DMS153 treated with DMSO at 0.1 percent for 48 hours (cell line): ENCODE data around the gene FAM169A.
A peak's percentile ranks its signal among the peaks of the same experiment; 100 is the strongest.
"Not testable (repeated sequence)": the region's sequence is repeated elsewhere in the genome, so short reads cannot be mapped to it uniquely, and the experiment has no call there.

Source experiments
- DNase-seq: peaks from one replicate; lab custom pipeline; 2025; ENCODE audit not compliant: unreplicated experiment; lab: John Stamatoyannopoulos, UW

FAM169A gene

DNA sequence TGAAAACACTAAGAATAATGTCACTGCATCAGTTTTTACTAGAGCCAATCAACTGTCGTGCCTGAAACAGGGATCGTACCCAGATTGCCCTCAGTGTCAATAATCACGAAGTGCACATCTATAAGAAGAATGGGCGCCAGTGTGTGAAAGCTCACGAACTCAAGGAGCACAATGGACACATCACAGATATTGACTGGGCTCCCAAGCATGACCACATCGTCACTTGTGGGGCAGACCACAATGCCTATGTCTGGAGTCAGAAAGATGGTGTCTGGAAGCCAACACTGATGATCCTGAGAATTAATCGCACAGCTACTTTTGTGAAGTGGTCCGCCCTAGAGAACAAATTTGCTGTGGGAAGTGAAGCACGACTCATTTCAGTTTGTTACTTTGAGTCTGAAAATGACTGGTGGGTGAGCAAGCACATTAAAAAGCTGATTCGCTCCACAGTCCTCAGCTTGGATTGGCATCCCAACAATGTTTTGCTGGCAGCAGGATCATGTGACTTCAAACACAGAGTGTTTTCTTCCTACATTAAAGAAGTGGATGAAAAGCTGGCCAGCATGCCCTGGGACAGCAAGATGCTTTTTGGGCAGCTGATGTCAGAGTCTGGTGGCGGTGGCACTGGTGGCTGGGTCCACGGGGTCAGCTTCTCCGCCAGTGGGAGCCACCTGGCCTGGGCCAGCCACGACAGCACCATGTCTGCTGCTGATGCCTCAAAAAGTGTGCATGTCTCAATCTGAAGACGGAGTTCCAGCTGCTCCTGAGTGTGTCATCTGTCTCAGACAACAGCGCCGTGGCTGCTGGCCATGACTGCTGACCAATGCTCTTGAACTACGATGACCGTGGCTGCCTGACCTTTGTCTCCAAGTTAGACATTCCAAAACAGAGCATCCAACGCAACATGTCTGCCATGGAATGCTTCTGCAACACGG lies 66.9 kb downstream of the FAM169A start:
- no peak for DNase-seq

DNA sequence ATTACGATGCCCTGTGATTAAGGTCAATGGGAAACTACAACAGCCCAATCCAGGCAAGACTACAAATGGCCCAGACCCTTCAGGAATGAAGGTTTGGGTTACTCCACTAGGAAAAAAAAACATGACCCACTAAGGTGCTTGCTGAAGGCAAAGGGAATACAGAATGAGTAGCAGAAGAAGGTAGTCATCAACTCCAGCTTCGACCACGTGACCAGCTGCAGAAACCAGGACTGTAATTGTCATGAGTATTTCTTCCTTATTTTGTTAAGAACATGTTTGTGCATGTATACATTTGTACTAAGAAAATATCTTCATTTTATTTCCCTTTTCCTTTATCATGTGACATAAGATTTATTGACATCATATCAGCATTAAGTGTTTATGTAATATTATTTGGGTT lies 74.5 kb downstream of the FAM169A start:
- not testable (repeated sequence) for DNase-seq

DNA sequence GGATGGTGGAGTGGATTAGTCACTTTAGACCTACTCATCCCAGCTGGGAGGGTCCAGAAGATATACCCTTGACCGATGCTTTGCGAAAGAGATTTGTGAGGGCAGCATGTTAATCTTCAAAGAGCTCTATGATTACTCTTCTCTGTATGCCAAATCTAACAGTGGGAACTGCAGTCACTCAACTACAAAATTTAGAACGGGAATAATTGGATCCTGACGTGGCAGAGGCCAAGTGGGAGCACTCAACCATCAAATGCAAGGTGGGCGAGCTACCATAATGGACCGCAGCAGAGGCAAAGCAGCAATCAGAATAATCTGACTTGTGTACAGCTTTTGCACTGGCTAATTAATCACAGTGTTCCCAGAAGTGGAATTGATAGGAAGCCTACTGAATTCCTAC lies 78.8 kb downstream of the FAM169A start:
- no peak for DNase-seq

DNA sequence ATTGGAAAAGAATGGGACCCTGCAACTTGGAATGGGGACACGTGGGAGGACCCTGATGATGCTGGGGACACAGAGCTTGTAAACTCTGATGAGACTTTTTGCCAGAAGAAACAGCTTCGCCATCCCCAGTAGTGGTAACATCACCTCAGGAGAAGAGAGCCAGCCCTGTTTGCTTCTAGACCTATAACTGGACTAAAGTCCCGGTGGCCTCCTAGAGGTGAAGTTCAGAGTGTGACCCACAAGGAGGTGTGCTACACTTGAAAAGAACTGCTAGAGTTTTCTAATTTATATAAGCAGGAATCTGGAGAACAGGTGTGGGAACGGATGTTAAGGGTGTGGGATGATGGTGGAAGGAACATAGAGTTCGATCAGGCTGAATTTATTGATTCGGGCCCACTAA lies 79.3 kb downstream of the FAM169A start:
- no peak for DNase-seq

DNA sequence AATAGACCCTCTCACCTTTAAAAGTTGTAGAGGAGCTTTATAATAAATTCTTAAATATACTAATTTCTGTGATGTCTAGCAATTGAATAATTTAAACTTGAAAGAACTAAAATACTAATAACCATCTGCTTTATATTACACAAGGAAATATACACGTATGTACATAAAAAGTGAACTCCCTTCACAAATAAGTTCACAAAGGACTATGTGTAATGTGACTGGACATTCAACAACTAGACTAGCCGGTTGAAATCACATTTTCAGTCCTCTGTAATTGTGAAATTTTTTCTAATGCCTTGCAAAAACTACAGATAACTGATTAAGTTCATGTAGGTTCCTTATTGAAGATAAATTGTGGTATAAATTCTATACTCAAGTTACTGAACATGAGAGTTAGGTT lies 87.6 kb downstream of the FAM169A start:
- no peak for DNase-seq

DNA sequence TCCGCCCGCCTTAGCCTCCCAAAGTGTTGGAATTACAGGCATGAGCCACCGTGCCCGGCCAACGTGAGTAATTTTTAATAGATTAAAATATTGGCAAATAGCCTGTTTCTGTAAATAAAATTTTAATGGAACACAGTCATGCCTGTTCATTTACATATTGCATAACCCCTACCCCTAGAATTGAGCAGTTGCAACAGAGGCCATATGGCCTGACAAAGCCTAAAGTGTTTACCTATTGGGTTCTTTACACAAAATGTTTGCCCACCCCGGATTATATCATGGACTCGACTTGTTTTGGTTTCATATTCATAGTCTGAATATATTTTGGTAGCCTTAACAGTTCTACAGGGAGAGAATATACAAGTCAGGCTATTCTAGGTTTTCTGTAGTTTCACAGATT lies 93.8 kb downstream of the FAM169A start:
- no peak for DNase-seq

DNA sequence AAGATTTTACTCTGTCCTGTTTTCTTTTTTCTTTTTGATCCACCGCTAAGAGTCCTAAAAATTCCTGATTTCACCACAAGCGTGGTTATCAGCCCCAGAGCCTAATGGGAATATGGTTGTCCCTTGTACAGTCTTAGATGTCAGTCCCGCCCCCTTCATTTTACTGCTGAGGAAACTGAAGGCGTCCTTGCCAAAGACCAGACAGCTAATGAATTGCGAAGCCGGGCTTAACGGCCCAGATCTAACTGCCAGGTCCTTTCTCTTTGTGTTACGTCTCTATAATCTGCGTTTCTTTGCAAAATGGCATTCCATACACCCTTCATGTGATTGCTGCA lies 98.6 kb downstream of the FAM169A start:
- DNase-seq: no peak

DNA sequence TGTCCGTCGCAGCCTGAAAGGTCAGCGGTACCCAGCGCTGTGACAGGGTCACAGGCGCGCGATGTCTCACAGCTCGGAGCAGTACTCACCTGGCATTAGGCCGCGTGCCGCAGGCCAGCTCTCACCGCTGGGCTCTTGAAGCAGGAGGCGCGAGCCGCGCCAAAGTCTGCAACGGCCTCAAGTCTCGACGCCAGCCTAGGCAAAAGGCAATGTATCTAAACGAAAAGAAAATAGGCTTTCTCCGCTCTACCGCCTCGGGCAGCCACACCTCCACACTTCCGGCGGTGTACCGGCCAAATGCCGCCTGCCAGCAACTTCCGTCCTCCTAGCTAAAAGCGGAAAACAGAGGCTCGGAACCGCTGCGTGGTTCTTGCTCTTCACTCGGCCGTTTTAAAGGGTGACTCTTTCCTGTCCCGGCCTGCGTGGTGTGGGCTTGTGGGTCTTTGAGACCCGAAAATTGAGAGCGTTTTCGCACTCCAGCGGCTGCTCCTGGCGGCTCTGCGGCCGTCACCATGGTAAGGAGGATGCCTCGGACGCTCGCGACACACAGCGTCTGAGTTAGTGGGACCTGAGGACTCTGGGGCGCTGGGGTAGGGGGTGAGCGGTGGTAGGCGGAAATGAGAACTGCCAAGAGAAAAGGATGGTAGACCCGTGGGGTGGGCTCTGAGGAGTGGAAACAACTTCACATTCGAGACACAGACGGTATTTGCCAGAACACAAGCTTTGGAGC lies 99.2 kb downstream of the FAM169A start, which contains the start of the genes GFM2 and NSA2:
TSS of gene GFM2 (minus strand) at position 269 of the 730 bp plus-strand sequence. CDS start 3,375 bp downstream, outside the sequence.
TSS of gene NSA2 (plus strand) at position 401 of the 730 bp plus-strand sequence. CDS start at position 513, 112 bp downstream.
- DNase-seq: peak; percentile 36

DNA sequence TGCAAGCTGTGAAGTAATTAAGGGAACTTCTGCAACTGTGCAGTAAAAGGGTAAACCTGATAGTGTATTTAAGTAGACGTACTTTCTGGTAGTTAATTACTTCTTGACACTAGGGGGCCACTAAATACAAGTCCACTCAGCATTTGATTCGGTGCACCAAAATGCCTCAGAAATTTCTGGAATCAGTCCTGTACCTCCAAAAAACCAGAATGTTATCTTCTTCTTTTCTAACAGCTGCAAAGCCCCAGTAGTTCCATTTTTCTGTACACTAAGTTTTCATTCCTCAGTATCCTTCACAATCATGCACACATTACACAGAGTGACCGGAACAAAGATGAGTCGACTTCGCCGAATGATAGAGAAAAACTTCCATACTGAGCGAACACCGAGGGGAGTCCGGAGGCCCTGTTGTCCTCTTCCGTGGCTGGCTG lies 99.8 kb downstream of the FAM169A start:
- DNase-seq: no peak

DNA sequence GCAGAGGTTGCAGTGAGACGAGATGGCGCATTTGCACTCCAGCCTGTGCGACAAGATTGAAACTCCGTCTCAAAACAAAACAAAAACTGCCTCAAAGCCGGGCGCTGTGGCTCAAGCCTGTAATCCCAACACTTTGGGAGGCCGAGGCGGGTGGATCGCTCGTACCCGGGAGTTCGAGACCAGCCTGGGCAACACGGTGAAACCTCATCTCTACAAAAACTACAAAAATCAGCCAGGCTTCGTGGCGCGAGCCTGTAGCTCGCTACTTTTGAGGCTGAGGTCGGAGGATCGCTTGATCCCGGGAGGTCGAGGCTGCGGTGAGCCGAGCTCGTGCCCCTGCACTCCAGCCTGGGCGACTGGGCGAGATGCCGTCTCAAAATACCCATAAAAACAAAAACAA lies 100.3 kb downstream of the FAM169A start:
- DNase-seq: no peak

DNA sequence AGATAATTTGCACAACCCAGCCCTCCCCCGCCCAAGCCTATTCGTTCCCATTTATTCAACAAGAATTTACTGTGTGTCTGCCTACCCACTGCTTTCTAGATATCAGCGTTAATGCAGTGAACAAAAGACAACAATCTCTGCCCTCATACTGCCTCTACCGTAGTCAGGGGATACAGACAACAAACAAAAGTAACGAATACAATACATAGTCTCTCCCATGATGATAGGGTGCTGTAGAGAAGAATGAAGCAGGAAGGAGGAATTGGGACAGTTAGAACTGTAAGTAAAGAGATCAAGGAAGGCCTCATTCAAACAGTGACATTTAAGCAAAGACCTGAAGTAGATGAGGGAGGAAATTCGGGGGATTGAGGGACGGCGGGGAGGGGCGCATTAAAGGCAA lies 101.0 kb downstream of the FAM169A start:
- peak; percentile 43 for DNase-seq

DNA sequence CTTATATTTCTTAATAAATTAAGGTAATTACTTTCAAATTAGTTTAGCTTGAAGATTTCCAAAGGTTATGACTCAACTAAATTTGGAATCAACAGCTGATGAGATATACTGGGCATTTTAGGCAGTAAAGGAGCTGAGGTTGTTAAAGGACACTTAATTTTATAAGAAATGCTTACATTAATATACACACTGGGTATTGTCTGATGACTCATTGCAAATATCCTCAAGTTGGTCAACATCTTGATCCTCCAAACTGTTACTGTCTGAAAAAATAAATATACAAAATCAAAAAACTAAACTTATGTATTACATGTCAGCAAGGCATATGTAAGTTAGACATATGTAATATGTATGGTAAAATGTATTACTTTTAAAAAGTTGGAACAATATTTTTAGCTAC lies 102.7 kb downstream of the FAM169A start:
- no peak for DNase-seq

DNA sequence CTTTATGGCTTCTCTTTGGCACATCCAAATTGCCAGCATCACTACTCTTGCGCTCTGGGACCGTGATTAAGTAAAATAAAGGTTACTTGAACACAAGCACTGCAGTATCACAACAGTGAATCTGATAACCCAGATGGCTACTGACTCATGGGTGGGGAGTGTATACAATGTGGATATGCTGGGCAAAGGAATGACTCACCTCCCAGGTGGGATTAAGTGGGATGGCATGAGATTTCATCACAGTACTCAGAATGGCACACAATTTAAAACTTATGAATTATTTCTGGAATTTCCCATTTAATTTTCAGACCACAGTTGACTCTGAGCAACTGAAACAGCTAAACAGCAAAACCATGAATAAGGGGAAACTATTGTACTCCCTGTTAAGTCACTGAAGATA lies 103.6 kb downstream of the FAM169A start:
- DNase-seq: no peak

DNA sequence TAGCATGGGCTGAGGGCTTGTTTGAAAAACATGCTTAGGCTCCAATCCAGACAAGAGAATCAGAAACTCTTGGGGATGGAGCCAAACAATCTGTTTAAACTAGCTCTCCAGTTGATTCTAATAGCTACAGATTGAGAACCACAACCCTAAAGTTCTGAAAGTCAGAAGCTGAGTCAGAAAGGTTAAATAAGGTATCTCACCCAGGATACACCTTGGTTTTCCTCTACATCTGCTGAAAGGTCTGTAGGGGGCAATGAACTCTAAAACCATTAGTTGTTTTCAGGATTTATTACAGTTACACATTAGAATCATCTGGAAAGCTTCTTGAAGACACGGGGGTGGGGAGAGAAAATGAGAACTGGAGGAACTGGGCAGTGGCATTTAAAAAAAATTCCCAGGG lies 104.9 kb downstream of the FAM169A start:
- DNase-seq: no peak

DNA sequence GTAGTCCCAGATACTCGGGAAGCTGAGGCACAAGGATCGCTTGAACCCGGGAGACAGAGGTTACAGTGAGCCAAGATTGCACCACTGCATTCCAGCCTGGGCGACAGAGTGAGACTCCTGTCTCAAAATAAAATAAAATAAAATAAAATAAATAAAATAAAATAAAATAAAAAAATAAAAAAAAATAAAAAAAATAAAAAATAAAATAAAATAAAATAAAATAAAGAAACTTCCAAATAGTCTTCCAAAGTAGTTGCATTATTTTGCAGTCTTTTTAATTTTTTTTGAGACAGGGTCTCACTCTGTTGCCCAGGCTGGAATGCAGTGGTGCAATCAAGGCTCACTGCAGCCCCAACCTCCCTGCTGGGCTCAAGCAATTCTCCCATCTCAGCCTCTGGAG lies 117.4 kb downstream of the FAM169A start:
- DNase-seq: not testable (repeated sequence)

DNA sequence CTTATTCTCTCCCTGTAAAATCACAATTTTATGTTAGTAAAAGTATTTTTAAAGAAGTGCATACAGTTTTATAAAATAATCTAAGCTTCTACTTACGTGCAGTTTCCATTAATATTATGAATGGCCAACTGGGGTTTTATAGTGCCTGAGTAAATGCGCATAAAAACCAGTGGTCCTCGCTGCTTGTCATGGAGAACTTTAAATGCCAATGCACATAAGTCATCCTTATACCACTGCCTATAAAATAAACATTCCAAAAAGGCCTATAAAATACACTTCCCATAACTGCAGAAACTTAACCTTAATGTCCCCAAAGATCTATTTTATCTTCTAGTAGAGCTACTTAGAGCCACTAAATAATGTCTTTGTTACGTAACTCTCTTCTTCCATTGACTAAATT lies 127.8 kb downstream of the FAM169A start:
- no peak for DNase-seq

DNA sequence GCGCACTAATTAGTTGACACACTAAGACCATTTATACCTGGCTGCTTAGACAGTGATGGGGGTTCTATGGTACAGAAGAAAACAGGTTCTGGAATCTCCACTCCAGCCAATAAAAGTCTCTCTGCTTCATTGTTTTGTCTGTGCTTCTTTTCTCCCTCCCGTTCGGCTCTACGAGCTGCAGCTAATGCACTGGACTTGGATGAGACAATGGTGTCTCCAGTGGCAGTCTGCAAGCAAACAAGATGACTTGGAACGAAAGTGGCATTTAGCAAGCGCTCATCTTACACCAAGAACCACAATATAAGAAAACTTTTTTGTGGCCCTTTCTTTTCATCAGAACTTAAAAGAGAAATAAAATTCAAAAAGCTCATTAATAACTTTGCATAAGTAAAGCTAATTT lies 129.4 kb downstream of the FAM169A start:
- DNase-seq: no peak
